Measurements from ENCODE around the gene ANXA6.

ANXA6 gene

DNA sequence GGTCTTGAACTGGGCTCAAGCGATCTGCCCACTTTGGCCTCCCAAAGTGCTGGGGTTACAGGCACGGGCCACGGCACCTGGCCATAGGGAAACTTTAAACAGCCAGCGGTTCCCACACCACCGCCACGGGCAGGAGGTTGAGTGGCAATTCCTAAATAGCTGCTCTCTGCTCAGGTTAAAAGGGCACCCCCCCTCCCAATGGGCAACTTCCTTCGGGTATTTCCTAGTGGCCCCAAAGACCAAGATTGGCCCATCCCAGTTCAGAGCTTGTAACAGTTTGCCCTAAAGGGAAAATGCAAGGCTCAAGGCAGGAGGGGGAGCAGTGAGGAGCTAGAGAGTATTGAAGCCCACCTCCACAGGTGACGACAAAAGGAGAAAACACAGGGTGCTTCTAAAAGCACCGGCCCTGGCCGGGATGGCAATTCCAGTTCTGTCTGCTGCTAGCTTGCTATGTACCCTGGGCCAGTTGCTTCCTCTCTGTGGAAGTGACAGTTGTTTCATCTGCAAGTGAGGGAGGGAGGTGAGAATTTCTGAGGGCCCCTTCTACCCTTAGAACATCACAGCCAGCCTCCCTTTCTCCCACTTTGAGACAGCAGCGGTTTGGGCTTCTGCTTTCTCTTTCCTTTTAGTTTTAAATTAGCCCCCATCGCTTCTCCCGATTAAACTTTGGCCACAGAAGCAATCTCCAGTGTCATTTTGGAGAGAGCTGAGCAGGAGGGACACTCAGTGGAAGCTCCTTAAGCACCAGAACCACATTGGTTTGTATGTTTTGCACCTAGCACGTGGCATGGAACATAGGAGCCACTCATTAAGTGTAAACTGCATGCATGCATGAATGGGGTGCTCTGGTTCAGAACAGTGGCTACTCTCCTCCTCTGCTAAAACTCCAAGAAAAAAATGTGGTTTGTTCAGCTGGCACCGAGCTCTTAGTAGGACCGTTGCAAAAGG lies 59.5 kb downstream of the ANXA6 start:
- DNase-seq, result peak; percentile 37

DNA sequence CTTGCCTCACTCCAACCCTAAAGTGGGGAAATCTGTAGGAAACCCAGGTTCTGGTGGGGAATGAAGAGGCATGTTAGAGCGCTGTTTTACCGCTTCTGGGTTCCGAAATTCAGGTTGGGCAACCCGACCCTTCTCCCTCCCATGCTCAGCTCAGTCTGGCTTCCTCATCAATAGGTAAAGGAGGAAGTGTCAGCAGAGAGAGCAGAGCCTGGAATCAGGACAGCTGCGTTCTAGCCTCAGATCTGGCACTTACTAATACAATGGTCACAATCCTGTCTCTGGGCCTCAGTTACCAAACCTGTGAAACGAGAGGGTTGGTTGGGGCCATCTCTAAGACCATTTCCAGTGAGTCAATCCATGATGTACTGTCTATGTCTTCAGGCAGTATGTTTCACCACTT lies 60.5 kb downstream of the ANXA6 start:
- no peak for DNase-seq

DNA sequence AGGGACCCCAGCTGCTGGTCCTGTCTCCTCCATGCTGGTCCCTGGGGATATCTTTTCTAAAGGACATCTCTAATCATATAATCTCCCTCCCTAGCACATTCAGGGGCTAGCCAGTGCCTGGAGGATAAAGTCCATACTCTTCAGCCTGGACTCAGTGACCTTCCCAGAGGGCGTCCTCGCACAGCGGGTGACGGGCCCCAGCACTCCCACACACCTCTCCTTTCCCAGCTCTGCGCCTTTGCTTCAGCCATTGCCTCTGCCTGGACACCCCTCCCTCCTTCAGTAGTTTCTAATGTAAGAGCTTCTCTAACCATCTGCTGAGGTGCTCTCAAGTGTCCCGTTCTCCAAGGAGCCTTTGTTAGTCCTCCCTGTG lies 61.6 kb downstream of the ANXA6 start:
- no peak for DNase-seq

DNA sequence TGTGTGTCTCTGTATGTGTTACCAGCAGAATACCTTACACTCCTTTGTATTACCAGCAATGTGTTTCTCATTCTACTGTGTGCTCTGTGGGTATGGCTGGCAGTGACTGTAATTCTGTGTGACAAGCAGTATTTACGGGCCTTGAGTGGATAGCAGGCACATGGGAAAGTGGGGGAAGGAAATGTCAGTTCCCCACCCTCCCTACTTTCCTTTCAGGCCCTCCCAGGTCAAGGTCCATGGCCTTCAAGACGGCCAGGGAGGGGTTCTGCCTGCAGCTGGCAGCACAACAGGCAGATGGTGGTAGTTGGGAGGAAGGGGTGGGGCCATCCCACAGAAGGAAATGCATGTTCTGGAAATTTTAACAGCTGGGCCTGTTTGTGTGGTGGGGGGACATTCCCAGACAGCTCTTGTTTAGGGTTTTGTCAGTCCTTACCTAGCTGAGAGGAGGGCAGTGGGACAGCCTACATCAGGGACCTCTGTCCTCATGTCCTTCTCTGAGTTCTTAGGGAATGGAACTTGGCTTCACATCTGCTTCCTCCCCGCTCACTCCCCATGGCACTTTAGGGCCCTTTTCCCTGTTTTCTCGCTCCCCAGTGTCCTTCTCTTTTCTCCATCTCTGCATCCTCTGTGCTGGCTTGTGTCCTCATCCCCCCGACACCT lies 62.1 kb downstream of the ANXA6 start:
- DNase-seq, result no peak

DNA sequence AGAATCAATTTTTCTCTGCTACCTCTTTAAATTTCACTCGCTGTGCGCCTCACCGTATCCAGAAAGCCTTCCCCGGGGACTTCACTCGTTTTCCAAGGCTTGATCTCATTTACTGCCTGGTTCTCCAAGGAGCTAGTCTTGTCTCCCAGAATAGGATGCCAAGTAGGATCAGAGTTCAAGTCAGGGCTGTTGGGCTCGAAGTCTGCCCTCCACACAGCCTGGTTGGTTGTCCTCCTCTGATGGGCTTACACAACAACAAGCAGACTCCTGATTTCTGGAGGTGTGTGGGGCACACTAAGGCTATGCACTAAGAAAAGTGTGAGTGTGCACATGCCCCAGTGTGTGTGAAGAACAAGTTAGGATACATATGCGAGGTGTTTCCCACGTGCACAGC lies 62.7 kb downstream of the ANXA6 start:
- no peak for DNase-seq

DNA sequence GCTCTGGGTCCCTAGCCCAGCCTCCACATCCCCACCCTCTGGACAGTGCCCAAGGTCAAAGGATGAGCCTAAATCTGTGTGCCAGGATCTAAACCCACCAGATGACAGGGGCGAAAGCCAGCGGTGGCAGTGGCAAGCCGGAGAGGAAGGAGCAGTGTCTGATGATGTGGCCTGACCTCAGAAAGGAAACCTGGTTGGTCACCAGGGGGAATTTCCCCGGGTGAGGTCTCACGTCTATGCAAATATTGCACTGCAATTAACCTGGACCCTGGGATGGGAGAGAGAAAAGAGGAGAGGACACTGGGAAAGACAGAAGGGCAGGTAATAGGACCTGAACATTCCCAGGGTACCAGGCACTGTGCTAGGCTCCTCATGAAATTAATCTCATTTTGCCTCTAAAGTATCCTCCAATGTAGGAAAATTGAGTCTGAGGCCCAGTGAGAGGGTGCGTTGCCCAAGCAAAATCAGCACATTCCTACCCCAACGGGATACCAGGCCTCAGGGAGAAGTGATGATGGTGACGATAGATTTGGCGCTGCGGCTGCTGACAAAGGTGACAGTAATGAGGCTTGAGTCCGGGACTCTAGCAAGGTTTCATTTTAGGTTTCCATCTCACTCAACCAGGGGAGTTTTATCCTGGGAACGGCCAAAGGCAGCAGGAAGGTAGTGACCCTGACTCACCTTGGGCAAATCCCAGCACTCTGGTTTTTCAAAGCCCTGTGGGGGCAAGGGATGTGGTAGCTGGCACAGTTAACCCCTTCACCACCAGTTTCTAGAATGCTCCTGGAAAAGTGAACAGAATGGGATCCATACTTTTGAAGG lies 63.3 kb downstream of the ANXA6 start:
- DNase-seq, result peak; percentile 71

DNA sequence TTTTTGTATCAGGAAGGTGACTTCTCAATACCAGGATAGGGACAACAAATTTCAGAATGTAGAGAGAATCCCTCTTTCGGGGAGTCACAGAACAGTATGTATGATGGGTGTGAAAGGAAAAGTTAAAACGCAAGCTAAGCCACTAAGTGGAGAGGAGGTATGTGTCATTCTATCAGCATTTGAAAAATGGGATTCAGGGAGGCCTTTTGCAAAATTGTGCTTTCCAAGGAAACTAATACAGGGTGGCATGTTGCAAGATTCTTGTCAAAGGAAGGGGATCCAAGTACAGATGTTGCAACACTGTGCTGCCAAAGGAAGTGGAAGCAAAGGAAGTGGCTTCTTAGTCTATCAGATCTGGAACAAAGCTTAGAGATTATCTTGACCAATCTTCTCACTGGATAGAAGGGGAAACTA lies 64.1 kb downstream of the ANXA6 start:
- no peak for DNase-seq

DNA sequence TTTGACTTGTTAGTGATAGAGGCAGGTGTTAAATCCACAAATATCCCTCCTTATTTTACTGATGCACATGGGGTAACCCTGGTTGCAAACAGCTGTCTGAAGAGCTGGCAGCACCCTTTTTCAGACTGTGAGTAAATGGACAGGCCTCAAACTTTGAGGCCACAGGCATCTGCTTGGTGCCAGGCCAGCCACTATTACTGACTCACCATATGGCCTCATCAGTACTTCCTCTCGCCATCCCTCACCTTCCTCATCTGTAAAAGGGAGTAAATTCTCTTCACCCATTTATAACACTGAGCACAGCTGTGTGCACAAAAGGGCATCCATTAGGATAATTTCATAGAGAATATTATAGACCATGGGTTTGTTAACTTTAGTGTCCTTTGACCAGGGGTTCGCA lies 64.8 kb downstream of the ANXA6 start:
- DNase-seq, result no peak

DNA sequence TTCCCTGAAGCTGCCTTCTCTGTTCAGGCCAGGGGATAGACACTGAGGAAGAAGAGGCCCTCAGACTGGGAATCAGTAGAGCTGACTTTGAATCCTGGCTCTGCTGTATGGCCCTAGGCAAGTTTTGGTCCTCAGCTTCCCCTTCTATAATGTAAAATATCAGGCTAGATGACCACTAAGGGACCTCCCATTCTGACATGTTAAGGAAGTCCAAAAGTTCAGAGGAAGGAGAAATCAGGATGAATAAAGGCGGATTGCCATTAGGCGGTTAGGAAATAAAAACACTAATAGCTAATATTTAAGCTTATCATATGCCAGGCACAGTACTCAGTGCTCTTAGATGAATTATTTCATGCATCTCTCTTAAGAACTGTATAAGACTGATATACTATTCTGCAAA lies 67.9 kb downstream of the ANXA6 start:
- DNase-seq, result no peak

DNA sequence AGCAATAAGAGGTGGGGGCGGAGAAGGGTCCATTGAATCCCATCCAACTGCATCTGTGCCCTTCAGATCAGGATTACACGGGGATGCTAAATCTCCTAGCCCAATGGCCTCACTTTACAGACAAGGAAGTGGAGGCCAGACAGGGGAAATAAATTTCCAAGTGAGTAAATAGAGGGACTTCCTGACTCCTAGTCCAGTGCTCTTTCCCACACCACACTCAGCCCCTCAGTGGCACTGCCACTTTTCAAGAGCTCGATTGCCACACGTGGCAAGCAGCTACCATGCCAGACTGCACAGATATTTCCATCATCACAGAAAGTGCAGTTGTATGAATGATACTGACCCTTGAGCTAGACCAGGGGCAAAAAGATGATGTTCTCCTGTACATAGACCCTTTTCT lies 68.6 kb downstream of the ANXA6 start:
- DNase-seq, result no peak

DNA sequence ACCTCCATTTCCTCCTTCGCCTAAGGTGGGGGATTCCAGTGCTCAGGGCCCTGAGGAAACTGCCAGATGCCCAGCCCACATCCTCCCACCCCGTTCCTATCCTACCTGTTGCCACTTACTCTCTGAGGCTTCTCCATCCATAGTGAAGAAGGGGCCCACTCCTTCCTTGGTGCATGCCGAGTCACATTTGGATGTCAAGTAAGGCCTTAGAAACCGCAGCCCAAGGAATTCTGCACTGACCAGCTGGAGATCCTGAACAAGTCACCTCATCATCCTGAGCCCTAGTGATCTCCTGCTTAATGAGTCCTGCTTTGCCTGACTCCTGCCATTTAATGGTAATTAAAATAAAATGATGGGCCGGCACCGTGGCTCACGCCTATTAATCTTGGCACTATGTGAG lies 70.1 kb downstream of the ANXA6 start:
- DNase-seq, result no peak

DNA sequence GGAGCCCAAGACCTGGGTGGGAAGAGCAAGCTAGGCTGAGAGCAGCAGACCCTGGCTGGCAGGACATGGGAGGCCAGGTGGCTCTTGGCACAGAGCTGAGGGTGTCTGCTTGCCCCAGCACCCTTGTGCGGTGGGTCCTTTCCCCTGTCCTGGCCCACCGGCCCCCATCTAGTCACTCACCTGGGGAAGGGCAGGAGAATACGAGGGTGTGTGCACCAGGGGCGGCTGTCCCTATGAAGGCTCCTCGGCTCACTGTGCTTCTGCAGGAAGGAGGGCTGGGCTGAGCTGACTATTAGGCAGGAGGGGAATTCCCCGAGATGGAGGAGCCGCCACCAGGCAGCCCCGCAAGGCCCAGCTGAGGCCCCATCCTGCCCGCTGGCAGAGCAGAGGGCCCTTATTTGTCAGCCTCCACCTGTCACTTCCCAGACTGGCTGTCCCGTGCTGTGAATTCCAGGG lies 70.6 kb downstream of the ANXA6 start:
- DNase-seq, result peak; percentile 77

DNA sequence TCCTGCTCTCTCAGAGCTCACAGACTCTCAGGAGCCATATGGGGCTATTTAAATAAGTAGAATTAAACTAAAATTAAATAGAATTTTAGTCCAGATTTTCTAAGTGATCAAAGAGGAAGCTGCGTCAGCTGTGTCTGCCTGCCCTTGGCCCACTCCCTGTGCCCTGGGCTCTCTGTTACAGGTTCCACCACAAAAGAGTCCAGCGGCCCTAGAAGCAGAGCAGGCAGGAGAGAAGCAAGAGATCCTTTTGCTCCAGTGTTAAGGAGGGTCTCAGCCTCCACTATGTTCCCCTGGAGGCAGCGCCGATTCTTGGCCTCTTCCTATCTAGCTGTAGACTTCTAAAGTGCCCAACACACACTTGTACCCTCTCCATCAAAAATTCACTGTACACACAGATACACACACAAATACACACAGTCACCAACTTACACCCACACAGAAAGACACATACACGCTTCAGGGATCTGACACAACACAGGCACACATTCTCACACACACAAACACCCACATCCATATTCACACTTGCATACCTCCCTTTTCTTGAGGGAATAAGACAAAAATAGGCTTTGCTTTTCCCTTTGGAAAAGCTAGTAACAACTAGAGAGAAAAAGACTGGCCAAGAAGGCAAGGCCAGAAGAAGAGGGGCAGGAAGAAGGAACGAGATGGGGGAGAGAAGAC lies 71.2 kb downstream of the ANXA6 start:
- no peak for DNase-seq

DNA sequence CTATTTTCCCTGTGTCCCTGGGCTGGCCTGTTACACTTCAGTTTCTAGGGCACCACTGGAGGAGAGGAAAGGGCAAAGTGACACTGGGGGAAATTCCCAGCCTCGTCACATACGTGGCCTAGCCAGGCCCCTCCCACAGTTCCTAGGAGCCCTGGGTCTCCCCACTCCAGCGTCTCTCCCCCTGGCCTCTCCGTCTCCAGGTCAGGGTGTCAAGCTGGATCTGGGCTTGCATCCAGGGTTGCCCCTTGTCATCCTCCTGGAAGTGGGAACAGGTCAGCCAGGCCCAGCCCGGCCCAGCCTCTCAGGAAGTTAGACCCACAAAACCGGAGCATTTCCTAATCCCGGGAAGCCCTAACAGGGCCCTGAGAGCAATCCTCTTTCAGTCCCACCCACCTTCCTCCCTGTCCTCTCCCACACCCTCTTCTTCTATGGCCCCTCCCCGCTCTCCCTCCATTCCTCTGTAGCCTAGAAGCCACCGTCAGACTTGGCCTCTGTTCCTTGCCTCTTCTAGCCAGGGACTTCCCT lies 72.0 kb downstream of the ANXA6 start:
- DNase-seq, result peak; percentile 62

DNA sequence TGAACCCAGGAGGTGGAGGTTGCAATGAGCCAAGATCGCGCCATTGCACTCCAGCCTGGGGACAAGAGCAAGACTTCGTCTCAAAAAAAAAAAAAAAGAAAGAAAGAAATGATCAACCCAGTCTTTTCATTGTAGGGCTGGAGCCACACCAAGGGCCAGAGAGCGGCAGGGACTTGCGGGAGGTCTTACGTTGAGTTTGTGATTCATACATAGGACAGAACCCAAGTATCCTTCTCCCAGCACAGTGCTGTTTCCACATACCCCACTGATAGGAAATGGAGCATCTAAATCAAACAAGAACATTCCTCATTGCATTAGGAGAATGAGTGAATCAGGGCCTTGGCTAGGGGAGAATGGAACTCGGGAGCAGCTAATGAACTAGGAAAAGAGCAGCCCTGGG lies 73.2 kb downstream of the ANXA6 start:
- no peak for DNase-seq

DNA sequence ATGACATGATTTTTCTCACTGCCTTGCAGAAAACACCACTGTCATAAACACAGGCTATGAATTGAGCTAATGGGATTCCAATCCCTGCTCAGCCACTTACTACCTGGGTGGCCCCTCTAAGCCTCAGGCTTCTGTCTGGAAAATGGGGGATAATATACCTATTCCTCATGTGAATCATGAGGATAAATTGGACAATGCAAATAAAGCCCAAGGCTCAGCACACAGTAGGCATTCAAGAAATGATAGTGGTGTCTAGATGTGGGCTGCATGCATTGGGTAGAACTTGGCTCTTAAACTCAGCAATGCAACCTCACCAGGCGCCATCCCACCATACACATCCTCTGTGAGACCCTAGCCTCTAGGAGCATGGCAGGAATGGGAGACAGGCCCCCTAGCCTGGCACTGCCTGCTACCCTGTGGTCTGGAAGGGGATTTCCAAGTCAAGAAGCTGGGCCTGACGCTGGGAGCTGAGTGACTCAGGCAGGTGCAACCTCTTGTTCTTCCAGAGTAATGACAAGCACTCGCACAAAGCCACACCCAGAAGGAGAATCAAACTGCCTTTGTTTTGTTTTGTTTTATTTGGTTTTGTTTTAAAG lies 74.4 kb downstream of the ANXA6 start:
- peak; percentile 81 for DNase-seq

DNA sequence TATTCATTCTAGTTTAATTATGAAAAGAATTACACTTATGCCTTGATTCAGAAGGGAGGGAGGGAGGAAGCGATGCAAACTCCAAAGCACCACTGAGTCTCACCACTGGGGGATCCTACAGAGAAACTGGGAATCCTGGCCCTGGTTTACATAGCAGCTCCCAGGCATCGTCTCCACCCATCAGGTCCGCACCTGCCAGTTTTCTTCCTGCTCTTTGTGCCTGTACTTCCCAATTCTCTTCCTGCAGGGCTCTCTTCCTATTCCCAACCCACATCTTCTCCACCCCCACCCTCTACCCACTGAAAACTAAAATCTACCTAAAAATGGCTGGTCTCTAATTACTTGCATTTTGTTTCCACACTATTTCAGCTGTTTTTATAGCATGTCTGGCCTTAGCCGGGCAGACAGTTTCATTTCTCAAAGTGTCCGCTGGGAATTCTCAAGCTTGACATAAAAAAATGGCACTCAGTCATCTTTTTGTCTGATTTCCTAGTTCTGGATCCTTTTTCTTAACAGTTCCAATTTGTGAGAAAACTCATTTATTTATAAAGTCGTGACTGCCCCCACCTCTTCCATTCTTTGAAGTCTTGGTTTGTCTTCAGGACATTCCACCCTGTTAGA lies 75.2 kb downstream of the ANXA6 start:
- DNase-seq, result no peak

DNA sequence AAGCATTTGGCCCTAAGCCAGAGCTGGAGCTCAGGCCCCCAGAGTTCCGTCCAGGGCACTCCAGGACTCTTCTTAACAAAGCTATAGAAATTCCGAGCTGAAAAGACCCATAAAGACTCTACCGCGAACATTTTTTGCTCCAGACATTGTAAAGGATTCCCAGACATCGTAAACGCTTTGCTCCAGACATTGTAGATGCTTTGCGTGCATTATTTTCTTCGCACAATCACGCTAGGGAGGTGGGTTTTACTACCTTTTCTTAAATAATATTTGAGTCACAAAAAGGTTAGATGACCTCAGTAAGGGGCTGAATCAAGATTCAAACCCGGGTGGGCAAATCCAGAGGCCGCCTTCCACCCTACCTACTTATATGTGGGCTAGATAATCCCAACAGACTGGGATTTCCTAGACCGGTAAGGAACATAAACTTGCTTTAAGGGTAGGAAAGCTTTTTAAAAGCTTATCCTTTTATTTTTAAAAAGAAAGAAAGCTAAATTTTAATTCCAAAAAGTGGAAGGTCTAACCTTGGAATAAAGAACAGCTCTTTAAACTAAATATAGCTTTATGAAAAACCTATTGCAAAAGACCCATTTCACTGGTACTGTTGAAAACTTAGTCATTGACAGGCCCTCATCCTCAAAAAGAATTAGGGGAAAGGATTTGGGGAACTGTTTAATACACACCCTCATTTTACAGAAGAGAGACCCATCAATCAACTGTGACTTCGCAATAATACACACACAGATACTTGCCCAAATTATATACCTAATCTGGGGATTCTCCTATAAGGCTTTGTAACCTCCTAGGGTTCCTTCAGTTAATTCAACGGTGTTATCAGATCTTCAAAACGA lies 75.9 kb downstream of the ANXA6 start:
- no peak for DNase-seq

DNA sequence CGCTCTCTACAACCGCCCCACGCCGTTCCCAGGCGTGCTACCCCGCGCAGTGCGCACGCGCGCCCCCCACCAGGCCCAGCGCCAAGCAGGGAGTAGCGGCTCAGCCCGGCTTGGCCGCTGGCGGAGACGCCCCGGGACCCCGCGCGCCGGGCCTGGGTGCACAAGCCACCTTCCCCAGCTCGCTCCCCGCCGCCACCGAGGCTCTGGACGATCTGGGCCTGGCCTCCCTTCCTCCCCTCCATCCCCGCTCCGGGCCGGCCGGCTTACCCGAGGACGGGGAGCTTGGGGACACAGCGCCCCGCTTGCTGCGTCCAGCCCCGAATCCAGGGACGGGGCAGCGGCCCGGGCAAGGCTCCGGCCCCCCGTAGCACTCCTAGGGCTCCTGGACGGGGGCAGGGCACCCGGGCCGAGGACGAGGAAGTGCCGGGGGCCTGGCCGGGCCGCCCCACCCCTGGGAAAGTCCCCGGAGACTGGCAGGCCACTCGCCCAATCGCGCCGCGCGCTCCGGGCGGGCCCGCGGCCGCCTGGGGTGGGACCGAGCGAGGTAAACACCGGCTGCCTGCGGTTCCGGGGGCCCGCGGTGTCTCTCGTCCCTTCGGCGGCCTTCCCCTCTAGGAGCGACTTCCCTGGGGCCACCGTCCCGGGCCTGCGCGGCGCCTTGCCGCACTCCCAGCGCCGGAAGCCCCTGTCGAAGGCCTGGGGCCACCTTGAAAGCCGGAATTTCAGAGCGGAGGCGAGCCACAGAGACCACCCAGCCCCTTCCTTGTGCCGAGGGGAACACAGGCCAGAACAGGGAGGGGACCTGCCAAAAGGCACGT lies 76.8 kb downstream of the ANXA6 start, which contains the start of gene TNIP1:
Gene TNIP1, minus strand, starts transcription at position 422 of the 818 bp plus-strand sequence. CDS start 15,939 bp downstream, outside the sequence.
- peak; percentile 94 for DNase-seq
